Measurements from ENCODE around the gene SLC37A1.

Gene SLC37A1

GRCh38 chr21:42556960-42557359, 43.3 kb downstream of the SLC37A1 start:
- CTCF ChIA-PET = no interaction called here

GRCh38 chr21:42557420-42557819, 43.8 kb downstream of the SLC37A1 start:
- ChIA-PET CTCF (no interaction called here), POLR2A (no interaction called here)
- no peak overlapping the region for H3K4me3 ChIP-seq (ENCODE audit: low read depth, low read length)
- no peak overlapping the region for H3K27ac ChIP-seq (ENCODE audit: extremely low read depth, low read depth, low read length)
- H3K36me3 ChIP-seq (ENCODE audit: control insufficient read depth in 2 of 2, insufficient read depth in 1 of 2, low read length in 2 of 2) = peaks cover 0 to 6% of the 10 kb centered on the region in 2 experiments; a peak in 1 of 3 replicates
- no peaks in the 10 kb centered on the region for H3K9me3 ChIP-seq (ENCODE audit: control insufficient read depth, insufficient read depth, low read depth, low read length)
- TF ChIP-seq ZNF433 (tag by site-specific recombination; IDR thresholded peaks at IDR 0.05; ENCODE audit: low read depth) = no peak
- TF ChIP-seq SALL2 (tag by site-specific recombination; IDR thresholded peaks at IDR 0.05; ENCODE audit: borderline replicate concordance) = no peak
- TF ChIP-seq ZNF837 (tag by site-specific recombination; IDR thresholded peaks at IDR 0.05) = no peak
- TF ChIP-seq ZIC2 (tag by site-specific recombination; IDR thresholded peaks at IDR 0.05) = 0 out of 2 replicates have a peak, but pooled peaks have one; percentile 11
- H3K4me1 ChIP-seq (ENCODE audit: control insufficient read depth, insufficient read depth, low read length) = no peaks in the 10 kb centered on the region

More at GRCh38 chr21:42556960-42557359, 43.3 kb downstream of the SLC37A1 start:
- H3K27ac ChIP-seq (ENCODE audit: extremely low read depth, low read depth, low read length) = no peak overlapping the region
- peaks cover 0 to 6% of the 10 kb centered on the region in 2 experiments; a peak in 1 of 3 replicates for H3K36me3 ChIP-seq (ENCODE audit: control insufficient read depth in 2 of 2, insufficient read depth in 1 of 2, low read length in 2 of 2)
- POLR2A ChIA-PET = no interaction called here
- no peak overlapping the region for H3K4me3 ChIP-seq (ENCODE audit: low read depth, low read length)
- no peaks in the 10 kb centered on the region for H3K4me1 ChIP-seq (ENCODE audit: control insufficient read depth, insufficient read depth, low read length)
- no peaks in the 10 kb centered on the region for H3K9me3 ChIP-seq (ENCODE audit: control insufficient read depth, insufficient read depth, low read depth, low read length)
- TF ChIP-seq SP7 (tag by site-specific recombination; IDR thresholded peaks at IDR 0.05) (no peak), ZNF639 (tag by site-specific recombination; IDR thresholded peaks at IDR 0.05) (no peak), ZNF596 (tag by site-specific recombination; IDR thresholded peaks at IDR 0.05) (no peak), KLF1 (tag by site-specific recombination; IDR thresholded peaks at IDR 0.05) (no peak), ZNF473 (tag by site-specific recombination; IDR thresholded peaks at IDR 0.05) (no peak), ZNF777 (tag by site-specific recombination; IDR thresholded peaks at IDR 0.05; ENCODE audit: borderline replicate concordance) (no peak), ZNF837 (tag by site-specific recombination; IDR thresholded peaks at IDR 0.05) (no peak), TSHZ1 (tag by site-specific recombination; IDR thresholded peaks at IDR 0.05; ENCODE audit: borderline replicate concordance) (no peak), KLF9 (tag by site-specific recombination; IDR thresholded peaks at IDR 0.05; ENCODE audit: low read depth) (no peak), GFI1B (tag by site-specific recombination; IDR thresholded peaks at IDR 0.05) (no peak), ZNF626 (tag by site-specific recombination; IDR thresholded peaks at IDR 0.05) (no peak), ZBTB7A (tag by site-specific recombination; IDR thresholded peaks at IDR 0.05; ENCODE audit: low read depth) (no peak)

- H3K4me1 ChIP-seq (ENCODE audit: control insufficient read depth, insufficient read depth, low read length) = no peaks in the 10 kb centered on the region
Measured at GRCh38 chr21:42558368-42558767, 44.7 kb downstream of the SLC37A1 start.

More at GRCh38 chr21:42558368-42558767, 44.7 kb downstream of the SLC37A1 start:
- Histone ChIP-seq H3K27ac (ENCODE audit: extremely low read depth, low read depth, low read length) (no peak overlapping the region), H3K36me3 (ENCODE audit: control insufficient read depth in 2 of 2, insufficient read depth in 1 of 2, low read length in 2 of 2) (peaks cover 0 to 6% of the 10 kb centered on the region in 2 experiments; a peak in 1 of 3 replicates), H3K4me3 (ENCODE audit: low read depth, low read length) (no peak overlapping the region), H3K9me3 (ENCODE audit: control insufficient read depth, insufficient read depth, low read depth, low read length) (no peaks in the 10 kb centered on the region)
- TF ChIP-seq INSM2 (tag by site-specific recombination; IDR thresholded peaks at IDR 0.05) = no peak
- TF ChIP-seq ZBTB1 (tag by site-specific recombination; IDR thresholded peaks at IDR 0.05) = no peak
- TF ChIP-seq ZSCAN30 (tag by site-specific recombination; IDR thresholded peaks at IDR 0.05) = no peak
- TF ChIP-seq ZNF600 (tag by site-specific recombination; IDR thresholded peaks at IDR 0.05) = no peak
- TF ChIP-seq RBAK (tag by site-specific recombination; IDR thresholded peaks at IDR 0.05) = no peak
- no peak for TF ChIP-seq ZBTB20 (tag by site-specific recombination; IDR thresholded peaks at IDR 0.05)
- no peak for TF ChIP-seq ZNF837 (tag by site-specific recombination; IDR thresholded peaks at IDR 0.05)
- no peak for TF ChIP-seq PRDM1 (tag by site-specific recombination; IDR thresholded peaks at IDR 0.05)
- POLR2A ChIA-PET = no interaction called here
- CTCF ChIA-PET = no interaction called here
